ENCODE results near the gene CCDC88C.

- TF ChIP-seq CTCF (IDR thresholded peaks at IDR 0.05), result no peak
- no peak for TF ChIP-seq EP300 (IDR thresholded peaks at IDR 0.05)
These were observed 29.1 kb downstream of the CCDC88C start for GRCh38 chr14:91388551-91388975.
